Transverse colon (tissue), 4 donors: ENCODE results near the gene ANP32A. TPM values are rescaled to one million over a fixed set of nuclear protein-coding genes. Genes with fewer than 3 reads are reported as not detected.

Experiments used
- DNase-seq: peaks from one replicate; pipeline ENCODE4 v3.0.0-alpha.2; 2019
- H3K27ac ChIP-seq, 4 donors: fragments of 200-600 bp; sonication (generic); 2 replicates each; pipeline ENCODE4 v1.5.1; 2016 to 2018; ENCODE audit warnings: inconsistent platforms in 4 of 4
- H3K27me3 ChIP-seq: fragments of 200-600 bp; sonication (generic); 2 replicates; pipeline ENCODE4 v1.5.1; 2017; ENCODE audit warnings: inconsistent platforms
- H3K36me3 ChIP-seq, 4 donors: fragments of 200-600 bp; sonication (generic); 2 replicates each; pipeline ENCODE4 v1.5.1; 2017 to 2019; ENCODE audit warnings: inconsistent platforms in 4 of 4
- H3K4me1 ChIP-seq, 4 donors: fragments of 200-600 bp; sonication (generic); 2 replicates each; pipeline ENCODE4 v1.5.1; 2017 to 2020; ENCODE audit warnings: inconsistent platforms in 4 of 4
- H3K4me3 ChIP-seq, 4 donors: fragments of 200-600 bp; sonication (generic); 1 replicate in 1 of 4; 2 replicates in 3 of 4; pipeline versions ENCODE4 v1.5.1 to v1.6.1; 2017 to 2019; ENCODE audit warnings: inconsistent platforms in 4 of 4
- H3K9me3 ChIP-seq, 2 donors: fragments of 200-600 bp; sonication (generic); 2 replicates each; pipeline ENCODE4 v1.5.1; 2017 to 2019; ENCODE audit warnings: inconsistent platforms in 2 of 2
- CTCF ChIP-seq, 5 experiments: fragments of 200-600 bp in 3 of 5; fragments of 450-650 bp in 2 of 5; sonication (generic) in 3 of 5; IDR thresholded peaks; 1 replicate in 2 of 5; 2 replicates in 3 of 5; pipeline ENCODE4 v1.5.1; 2016 to 2017; ENCODE audit warnings: antibody characterized with exemption in 5 of 5, inconsistent platforms in 3 of 5, mild to moderate bottlenecking in 2 of 5, moderate library complexity in 1 of 5
- EP300 ChIP-seq: sonication (generic); formaldehyde crosslinking; IDR thresholded peaks from one replicate; pipeline ENCODE4 v1.6.1; 2017; ENCODE audit warnings: antibody characterized with exemption, low read depth
- POLR2A ChIP-seq: fragments of 450-650 bp; IDR thresholded peaks from one replicate; pipeline ENCODE4 v1.6.1; 2016; ENCODE audit warnings: antibody characterized with exemption, mild to moderate bottlenecking, moderate library complexity
- POLR2AphosphoS5 ChIP-seq, 3 donors: sonication (generic); formaldehyde crosslinking; IDR thresholded peaks; one replicate each; pipeline ENCODE4 v1.6.1; 2016; ENCODE audit warnings: antibody characterized with exemption in 3 of 3
- WGBS, 2 donors: methylation state at CpG; one replicate each; pipeline ENCODE4 v1.1.5; 2018; ENCODE audit warnings: low coverage in 1 of 2; 5-methylcytosine and 5-hydroxymethylcytosine counted together
- in situ Hi-C, 4 donors: fragments of 200-750 bp; cut with MboI; loops; one replicate each; pipeline versions ENCODE4 v1.15.0 to v1.15.1; 2017; ENCODE audit warnings: low sequenced_read_pairs in 3 of 4, low pct_ligation_motif_present in 1 of 4, low pct_unique_long_range_greater_than_20kb in 1 of 4
- intact Hi-C: fragments of 100-400 bp; cut with DNase I; formaldehyde crosslinking; loops from one replicate; pipeline ENCODE4 v1.15.1; 2023; ENCODE audit warnings: low total_unique reads
- total RNA-seq, 4 donors: library from RNA; depleted of rRNA; stranded (reverse); fragments of >200 nt; gene quantifications; one replicate each; pipeline ENCODE4 v1.1.0, GENCODE V29; 2016

ANP32A gene
- total RNA-seq, 4 donors from 2014 or later: 23.9 to 92.7 (median 69.4) TPM

GRCh38 chr15:68808091-68808490 is 12.6 kb downstream of the ANP32A start:
- 23 to 40% methylated on average over 2 of the region's 2 CpGs for WGBS, 2 donors
- Histone ChIP-seq H3K4me3 (no peak overlapping the region), H3K9me3 (no peaks in the 10 kb centered on the region), H3K4me1 (peaks cover 8 to 36% (median 23%) of the 10 kb centered on the region in 4 donors), H3K36me3 (no peaks in the 10 kb centered on the region), H3K27ac (no peak overlapping the region), H3K27me3 (no peaks in the 10 kb centered on the region)
- intact Hi-C loops (no loop called here), in situ Hi-C loops (no loop called here)
- TF ChIP-seq POLR2A (no peak), POLR2AphosphoS5 (IDR thresholded peaks at IDR 0.05) (no peak), CTCF (IDR thresholded peaks at IDR 0.05) (no peak), EP300 (no peak)
- DNase-seq: peak; percentile 2

- peaks cover 0 to 27% (median 18%) of the 10 kb centered on the region in 4 donors for H3K4me1 ChIP-seq
- TF ChIP-seq CTCF (IDR thresholded peaks at IDR 0.05) (no peak), POLR2A (no peak), POLR2AphosphoS5 (IDR thresholded peaks at IDR 0.05) (no peak)
- H3K27ac ChIP-seq: peak overlapping the region in 3 of 4 donors; percentile 3 to 44 (median 4)
- in situ Hi-C loops: no loop called here
- H3K27me3 ChIP-seq: no peaks in the 10 kb centered on the region
- WGBS, 2 donors: 75% methylated on average over 9 of the region's 11 CpGs; no CpG with 5 or more reads in 1 of the 2 donors
- H3K9me3 ChIP-seq: no peaks in the 10 kb centered on the region
- no peak overlapping the region for H3K4me3 ChIP-seq
- DNase-seq: peak; percentile 5
- H3K36me3 ChIP-seq: no peaks in the 10 kb centered on the region
- intact Hi-C loops: no loop called here
Observed at GRCh38 chr15:68807249-68807648, 13.4 kb downstream of the ANP32A start.

GRCh38 chr15:68806220-68807060 is 14.3 kb downstream of the ANP32A start:
- Histone ChIP-seq H3K27ac (peak overlapping the region in 3 of 4 donors; percentile 3 to 44 (median 4)), H3K36me3 (no peaks in the 10 kb centered on the region), H3K4me3 (no peak overlapping the region), H3K9me3 (no peaks in the 10 kb centered on the region), H3K4me1 (peaks cover 0 to 28% (median 20%) of the 10 kb centered on the region in 4 donors), H3K27me3 (no peaks in the 10 kb centered on the region)
- TF ChIP-seq CTCF (IDR thresholded peaks at IDR 0.05) (no peak), EP300 (no peak), POLR2AphosphoS5 (IDR thresholded peaks at IDR 0.05) (peak in 1 of 3 donors; percentile 38)
- intact Hi-C loops (no loop called here), in situ Hi-C loops (no loop called here)
- WGBS, 2 donors: 84% methylated on average over 8 of the region's 9 CpGs; no CpG with 5 or more reads in 1 of the 2 donors
- DNase-seq: peak; percentile 5

GRCh38 chr15:68802373-68802772 is 18.3 kb downstream of the ANP32A start:
- 97% methylated on average over 4 to 8 of the region's 8 CpGs for WGBS, 2 donors
- intact Hi-C loops: no loop called here
- H3K27me3 ChIP-seq: no peaks in the 10 kb centered on the region
- H3K9me3 ChIP-seq: no peaks in the 10 kb centered on the region
- H3K4me1 ChIP-seq: peaks cover 5 to 37% (median 18%) of the 10 kb centered on the region in 4 donors
- TF ChIP-seq POLR2AphosphoS5 (IDR thresholded peaks at IDR 0.05): no peak
- in situ Hi-C loops: no loop called here
- H3K36me3 ChIP-seq: no peaks in the 10 kb centered on the region
- DNase-seq: no peak
- no peak overlapping the region for H3K27ac ChIP-seq
- H3K4me3 ChIP-seq: no peak overlapping the region
